RPMI7951 (cell line): ENCODE data around the gene SLC35D2. TPM values are rescaled to one million over a fixed set of nuclear protein-coding genes. Genes with fewer than 3 reads are reported as not detected.

Experiments
- DNase-seq: peaks from one replicate; pipeline ENCODE4 v3.0.0-alpha.2; 2012; ENCODE audit warnings: low read depth
- total RNA-seq: library from RNA; depleted of rRNA; stranded (reverse); fragments of >200 nt; shearing (Covaris generic); gene quantifications from 2 replicates; pipeline ENCODE4 v1.2.3, GENCODE V29; 2014; rRNA removed

SLC35D2 gene
- total RNA-seq = 21.3 and 21.9 TPM in 2 replicates

DNA sequence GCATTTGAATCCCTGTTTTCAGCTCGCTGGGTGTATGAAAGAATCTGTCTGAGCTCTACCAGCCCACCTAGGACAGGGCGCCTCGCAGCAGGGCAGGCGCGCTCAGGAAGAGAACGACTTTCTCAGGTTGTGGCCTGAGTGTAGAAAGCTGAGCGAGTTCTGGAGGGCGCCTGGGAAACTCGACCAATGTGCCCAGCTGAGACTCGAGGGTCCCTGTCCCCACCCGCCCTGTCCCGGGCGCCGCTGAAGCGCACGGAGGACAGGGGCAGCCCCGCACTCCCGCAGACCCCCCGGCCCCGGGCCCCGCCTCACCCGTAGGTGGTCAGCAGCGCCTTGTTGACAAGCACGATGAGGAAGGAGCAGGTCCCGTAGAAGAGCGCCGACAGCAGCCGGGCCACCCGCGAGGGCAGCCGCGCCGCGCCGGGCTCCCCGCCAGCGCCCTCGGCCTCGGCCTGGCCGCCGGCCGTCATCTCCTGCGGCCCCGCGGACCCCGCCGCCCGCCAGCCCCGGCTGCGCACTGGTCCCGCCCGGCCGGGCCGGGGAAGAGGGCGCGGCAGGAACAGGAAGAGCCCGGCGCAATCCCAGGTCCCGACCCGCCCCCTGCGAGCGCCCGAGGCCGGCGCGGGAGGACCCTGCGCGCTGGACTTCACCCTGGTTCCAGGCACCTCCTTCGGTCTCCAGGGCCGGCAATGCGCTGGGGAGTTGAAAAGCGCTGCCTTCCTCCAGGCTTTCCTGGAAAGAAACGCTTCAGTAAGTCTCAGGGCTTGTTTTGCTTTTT, at the start of gene SLC35D2:
TSS of gene SLC35D2 (minus strand) at position 547 of the 778 bp plus-strand sequence. CDS start at position 470, 77 bp downstream.
- DNase-seq = peak; percentile 71

DNA sequence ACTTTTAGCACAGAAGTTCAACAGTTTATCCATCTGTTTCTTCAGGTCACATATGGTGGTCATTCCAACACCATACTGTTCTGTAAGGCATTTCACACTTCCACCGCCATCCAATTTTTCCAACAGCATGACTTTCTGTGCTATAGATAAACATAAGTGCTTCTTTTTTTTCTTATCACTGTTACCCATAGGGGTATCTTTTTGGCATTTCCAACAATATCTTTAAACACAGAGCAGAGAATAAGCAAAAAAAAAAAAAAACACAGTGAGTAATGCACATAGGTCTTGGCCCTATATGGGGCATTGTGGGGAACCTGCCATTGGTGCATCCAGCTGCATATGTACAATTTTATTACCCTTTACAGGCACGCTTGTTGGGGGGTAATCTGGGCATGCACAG, 46.9 kb upstream of the SLC35D2 start:
- DNase-seq = no peak

DNA sequence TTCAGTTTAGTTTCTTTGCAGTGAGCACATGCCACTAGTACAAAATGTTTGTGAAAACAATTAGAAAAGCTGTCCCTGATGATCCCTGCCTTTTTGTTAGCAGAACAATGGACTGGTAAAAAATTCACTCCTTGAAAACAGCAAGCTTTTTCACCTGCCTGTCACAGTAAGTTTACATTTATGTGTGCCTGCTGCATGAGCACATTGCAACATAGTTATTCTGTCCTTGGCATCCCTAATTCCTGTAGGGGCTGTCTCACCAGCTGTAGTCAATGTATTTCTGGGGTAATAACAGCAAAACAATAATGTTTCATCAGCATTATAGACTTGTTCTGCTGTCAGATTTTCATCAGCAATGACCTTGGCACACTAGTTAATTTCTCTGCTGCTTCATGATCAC, 46.2 kb upstream of the SLC35D2 start:
- DNase-seq = no peak

DNA sequence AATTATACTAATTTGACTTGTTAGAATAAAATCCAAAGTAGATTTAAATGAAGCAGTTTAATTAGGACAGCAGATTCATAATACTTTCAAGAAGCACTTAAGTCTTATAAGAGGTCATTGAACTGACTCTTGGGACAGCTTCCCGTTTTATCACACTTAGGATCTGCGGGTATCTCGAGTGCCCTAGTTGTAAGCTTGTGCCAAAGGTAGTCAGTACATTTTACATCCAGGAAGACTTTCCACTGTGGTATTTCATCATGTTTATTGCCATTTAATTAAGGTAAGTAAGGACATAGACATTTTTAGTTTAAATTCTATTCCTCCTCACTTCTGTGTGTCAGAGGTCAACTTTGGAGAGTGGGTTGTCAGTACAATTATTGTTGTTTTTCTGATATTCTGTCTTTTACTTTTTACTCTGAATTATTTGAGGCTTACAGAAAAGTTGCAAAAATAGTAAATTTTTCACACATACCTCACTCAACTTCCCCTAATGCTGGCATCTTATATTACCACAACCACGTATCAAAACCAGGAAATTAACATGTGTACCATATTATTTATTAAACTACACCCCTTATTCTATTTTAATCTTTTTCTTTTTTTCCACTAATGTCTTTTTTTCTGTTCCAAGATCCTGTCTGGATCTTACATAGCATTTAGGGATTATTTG, 42.1 kb upstream of the SLC35D2 start:
- DNase-seq = no peak

- DNase-seq = no peak
Observed at GRCh38 chr9:96423985-96424336, 40.5 kb upstream of the SLC35D2 start.

DNA sequence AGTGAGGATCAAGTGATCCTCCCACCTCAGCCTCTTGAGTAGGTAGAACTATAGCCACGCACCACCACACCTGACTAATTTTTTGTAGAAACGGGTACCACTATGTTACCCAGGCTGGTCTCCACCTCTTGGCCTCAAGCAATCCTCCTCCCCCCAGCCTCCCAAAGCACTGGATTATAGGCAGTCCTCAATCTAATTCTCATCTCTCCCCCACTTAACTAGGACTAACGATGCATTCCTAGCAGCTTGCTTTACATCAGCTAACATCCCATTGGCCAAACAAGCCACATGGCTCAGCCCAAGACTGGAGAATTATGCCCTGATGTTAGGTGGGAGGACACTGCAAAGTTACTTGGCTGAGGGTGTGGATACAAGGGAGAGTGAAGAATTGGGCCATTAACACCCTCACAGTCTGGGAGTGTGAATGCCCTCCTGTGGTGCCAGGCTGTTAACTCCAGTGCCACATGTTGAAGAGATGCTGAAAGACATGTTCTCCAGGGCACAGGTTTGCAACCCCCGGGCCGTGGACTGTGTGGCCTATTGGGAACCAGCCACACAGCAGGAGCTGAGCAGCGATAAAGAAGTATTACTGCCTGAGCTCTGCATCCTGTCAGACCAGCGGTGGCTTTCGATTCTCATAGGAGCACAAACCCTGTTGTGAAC, 39.9 kb upstream of the SLC35D2 start:
- DNase-seq = no peak

DNA sequence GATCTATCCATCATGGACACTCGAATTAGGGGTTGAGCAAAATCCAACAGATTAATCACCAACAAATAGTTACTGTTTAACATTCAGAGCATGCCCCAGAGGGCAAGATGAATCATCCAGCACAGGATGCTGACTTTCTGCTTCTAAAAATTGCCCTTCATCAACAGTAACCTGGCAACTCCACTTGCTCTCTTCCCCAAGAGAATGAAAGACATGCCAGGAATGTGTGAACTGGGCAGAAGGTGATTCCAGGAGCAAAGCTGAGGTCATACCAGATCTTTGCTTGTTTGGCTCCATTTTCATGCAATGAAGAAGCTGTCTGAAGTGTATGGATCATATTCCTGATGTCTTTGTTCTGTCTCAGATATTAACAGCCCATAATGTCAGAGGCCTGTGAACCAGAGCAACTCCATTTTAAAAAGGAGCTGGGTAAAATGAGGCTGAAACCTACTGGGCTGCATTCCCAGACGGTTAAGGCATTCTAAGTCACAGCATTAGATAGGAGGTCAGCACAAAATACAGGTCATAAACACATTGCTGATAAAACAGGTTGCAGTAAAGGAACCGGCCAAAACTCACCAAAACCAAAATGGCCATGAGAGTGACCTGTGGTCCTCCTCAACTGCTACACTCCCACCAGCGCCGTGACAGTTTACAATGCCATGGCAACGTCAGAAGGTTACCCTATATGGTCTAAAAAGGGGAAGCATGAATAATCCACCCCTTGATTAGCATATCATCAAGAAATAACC, 37.1 kb upstream of the SLC35D2 start:
- peak; percentile 97 for DNase-seq

DNA sequence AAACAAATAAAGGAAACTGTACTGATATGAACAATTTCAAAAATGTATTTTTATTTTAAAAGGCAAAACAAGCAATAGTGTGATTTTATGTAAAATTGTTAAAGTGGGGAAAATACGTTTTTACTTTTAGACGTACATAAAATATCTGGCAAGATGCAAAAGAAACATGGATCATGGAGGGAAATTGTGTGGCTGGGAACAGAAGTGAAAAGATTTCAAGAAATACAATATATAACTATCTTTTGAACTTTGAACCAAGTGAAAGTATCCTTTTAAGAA, 36.1 kb upstream of the SLC35D2 start:
- DNase-seq = no peak

- DNase-seq = peak; percentile 73
Observed at GRCh38 chr9:96418920-96419690, 35.6 kb upstream of the SLC35D2 start.

GRCh38 chr9:96418083-96418919, 34.8 kb upstream of the SLC35D2 start, which contains the start of gene ZNF367:
TSS of gene ZNF367 (minus strand) at chr9:96418370. CDS start at chr9:96418032, 338 bp downstream.
- peak; percentile 97 for DNase-seq

GRCh38 chr9:96417661-96418082, 34.2 kb upstream of the SLC35D2 start:
- DNase-seq = peak; percentile 9

DNA sequence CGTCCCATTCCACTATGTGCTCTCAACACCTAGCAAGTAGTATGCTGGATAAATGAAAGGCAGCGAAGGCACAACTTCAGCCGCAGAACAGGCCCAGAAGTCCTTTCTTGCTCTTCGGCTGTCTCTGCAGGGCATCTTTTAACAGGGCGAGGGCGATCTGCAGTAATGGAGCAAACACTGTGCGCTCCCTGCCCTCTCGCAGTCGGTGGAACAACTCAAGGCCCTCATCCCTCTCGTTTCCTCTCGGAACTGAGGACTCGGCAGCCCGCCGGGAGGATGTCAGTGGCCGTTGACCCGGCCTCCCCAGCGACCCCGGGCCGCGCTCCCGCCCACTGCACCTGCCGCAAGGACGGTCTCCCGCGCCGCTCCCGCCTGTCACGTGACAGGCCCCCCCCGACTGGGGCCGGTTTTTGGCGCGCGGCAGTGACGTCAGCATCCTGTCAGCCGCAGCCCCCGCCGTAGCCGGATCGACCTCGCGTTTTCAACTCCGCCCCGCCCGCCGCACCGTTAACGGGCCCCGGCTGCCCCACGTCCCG, 33.6 kb upstream of the SLC35D2 start:
- peak; percentile 76 for DNase-seq

- DNase-seq = no peak
Observed at GRCh38 chr9:96413302-96414221, 30.1 kb upstream of the SLC35D2 start.

DNA sequence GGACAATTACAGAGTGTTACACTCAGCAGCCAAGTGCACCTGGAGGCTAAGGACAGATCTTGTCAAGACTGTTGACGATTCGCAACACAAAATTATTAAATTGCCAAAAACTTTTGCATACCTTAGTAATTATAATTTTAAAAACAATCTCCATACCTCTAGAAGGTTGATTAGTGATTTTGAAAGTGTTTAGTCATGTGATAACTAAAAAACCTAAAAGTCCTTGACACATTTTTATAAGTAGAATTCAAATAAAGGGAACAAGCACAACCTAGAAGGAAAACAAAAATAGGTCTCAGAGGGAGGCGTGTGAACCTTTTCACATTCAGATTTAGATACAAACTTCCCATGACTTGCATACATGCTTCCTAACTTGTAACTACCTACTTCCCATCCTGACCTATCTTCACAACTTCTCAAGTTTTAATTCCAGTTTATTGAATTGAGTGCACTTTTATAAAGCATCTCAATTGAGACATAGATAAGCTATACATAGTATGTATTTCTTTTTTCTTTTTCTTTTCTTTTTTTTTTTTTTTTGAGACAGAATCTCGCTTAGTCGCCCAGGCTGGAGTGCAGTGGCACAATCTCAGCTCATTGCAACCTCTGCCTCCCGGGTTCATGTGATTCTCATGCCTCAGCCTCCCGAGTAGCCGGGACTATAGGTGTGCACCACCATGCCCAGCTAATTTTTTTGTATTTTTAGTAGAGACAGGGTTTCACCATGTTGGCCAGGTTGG, 28.8 kb upstream of the SLC35D2 start:
- no peak for DNase-seq

GRCh38 chr9:96411129-96411838, 27.8 kb upstream of the SLC35D2 start:
- no peak for DNase-seq

- DNase-seq = no peak
Observed at GRCh38 chr9:96408409-96409280, 25.1 kb upstream of the SLC35D2 start.
